ENCODE results near the gene CNNM2.

The CNNM2 gene

GRCh38 chr10:103072891-103073290 lies 154.8 kb downstream of the CNNM2 start:
- no peak for DNase-seq (ENCODE audit: low spot score)
- TF ChIP-seq, protein P1, sequence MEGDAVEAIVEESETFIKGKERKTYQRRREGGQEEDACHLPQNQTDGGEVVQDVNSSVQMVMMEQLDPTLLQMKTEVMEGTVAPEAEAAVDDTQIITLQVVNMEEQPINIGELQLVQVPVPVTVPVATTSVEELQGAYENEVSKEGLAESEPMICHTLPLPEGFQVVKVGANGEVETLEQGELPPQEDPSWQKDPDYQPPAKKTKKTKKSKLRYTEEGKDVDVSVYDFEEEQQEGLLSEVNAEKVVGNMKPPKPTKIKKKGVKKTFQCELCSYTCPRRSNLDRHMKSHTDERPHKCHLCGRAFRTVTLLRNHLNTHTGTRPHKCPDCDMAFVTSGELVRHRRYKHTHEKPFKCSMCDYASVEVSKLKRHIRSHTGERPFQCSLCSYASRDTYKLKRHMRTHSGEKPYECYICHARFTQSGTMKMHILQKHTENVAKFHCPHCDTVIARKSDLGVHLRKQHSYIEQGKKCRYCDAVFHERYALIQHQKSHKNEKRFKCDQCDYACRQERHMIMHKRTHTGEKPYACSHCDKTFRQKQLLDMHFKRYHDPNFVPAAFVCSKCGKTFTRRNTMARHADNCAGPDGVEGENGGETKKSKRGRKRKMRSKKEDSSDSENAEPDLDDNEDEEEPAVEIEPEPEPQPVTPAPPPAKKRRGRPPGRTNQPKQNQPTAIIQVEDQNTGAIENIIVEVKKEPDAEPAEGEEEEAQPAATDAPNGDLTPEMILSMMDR (IDR thresholded peaks at IDR 0.05; ENCODE audit: extremely low read depth, missing control alignments): no peak

GRCh38 chr10:103077020-103077419 lies 158.9 kb downstream of the CNNM2 start:
- TF ChIP-seq, protein P1 (IDR thresholded peaks at IDR 0.05; ENCODE audit: extremely low read depth, missing control alignments): no peak
- no peak for DNase-seq (ENCODE audit: low spot score)

DNA sequence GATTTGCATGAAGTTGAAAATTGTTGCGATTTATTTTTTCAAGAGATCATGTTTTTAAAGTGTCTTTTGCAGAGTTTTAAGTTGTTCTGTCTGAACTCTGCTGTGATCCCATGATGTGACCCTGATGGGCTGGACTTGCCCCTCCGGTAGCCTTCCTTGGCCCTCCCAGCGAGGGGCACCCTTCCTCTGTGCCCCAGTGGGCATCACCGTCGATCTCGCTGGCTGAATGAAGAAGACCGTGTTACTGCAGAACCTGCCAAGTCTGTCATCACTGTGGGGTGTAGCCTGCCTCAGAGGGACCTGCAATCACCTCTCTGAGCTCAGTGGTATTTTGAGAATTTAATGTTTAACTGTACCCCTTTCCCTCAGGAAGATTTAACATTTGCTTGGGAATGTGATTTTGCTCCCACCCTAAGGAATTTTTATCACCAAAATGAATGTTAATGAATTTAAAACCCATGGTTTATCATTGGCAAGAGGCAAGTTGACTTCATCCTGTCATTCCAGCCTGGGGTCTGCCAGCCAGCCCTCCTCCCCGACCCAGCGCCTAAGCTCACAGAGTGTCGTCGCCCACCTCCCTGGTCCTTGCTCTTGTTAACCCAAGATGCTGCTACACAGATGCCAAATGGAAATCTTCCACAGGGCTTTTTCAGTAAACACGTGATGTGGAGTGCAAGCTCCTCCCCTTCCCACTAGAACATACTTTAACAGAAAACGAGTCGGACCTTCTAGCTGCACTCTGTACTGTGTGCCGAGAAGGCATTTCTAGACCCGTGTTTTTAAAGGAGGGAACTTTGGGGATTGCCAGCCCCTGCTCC lies 159.6 kb downstream of the CNNM2 start:
- TF ChIP-seq, protein P1 (IDR thresholded peaks at IDR 0.05; ENCODE audit: extremely low read depth, missing control alignments): no peak
- DNase-seq (ENCODE audit: low spot score): no peak

GRCh38 chr10:103078309-103078615 lies 160.2 kb downstream of the CNNM2 start:
- DNase-seq (ENCODE audit: low spot score): no peak
- TF ChIP-seq, protein P1 (IDR thresholded peaks at IDR 0.05; ENCODE audit: extremely low read depth, missing control alignments): no peak

- no peak for DNase-seq (ENCODE audit: low spot score)
- TF ChIP-seq, protein P1 (IDR thresholded peaks at IDR 0.05; ENCODE audit: extremely low read depth, missing control alignments): no peak
Observed at GRCh38 chr10:103078676-103079075, 160.6 kb downstream of the CNNM2 start.

- TF ChIP-seq, protein P1 (IDR thresholded peaks at IDR 0.05; ENCODE audit: extremely low read depth, missing control alignments): no peak
- DNase-seq (ENCODE audit: low spot score): no peak
Observed at GRCh38 chr10:103079100-103079499, 161.0 kb downstream of the CNNM2 start.

- no peak for DNase-seq (ENCODE audit: low spot score)
- TF ChIP-seq, protein P1 (IDR thresholded peaks at IDR 0.05; ENCODE audit: extremely low read depth, missing control alignments): no peak
Observed at GRCh38 chr10:103079946-103080345, 161.9 kb downstream of the CNNM2 start.
